Left renal pelvis (tissue), 4 donors: ENCODE measurements around the gene ZSWIM6. TPM values are rescaled to one million over a fixed set of nuclear protein-coding genes. Genes with fewer than 3 reads are reported as not detected.
A peak's percentile ranks its signal among the peaks of the same experiment; 100 is the strongest.
"Not testable (repeated sequence)": the region's sequence is repeated elsewhere in the genome, so short reads cannot be mapped to it uniquely, and the experiment has no call there.

Experiments
- DNase-seq, 4 donors: peaks; one replicate each; pipeline ENCODE4 v3.0.0-alpha.2; 2013; ENCODE audit warnings: low read depth in 4 of 4, low spot score in 3 of 4
- polyA plus RNA-seq, 4 donors: library from polyadenylated mRNA; unstranded; fragments of 120-200 nt; gene quantifications; one replicate each; pipeline ENCODE4 v1.2.1, GENCODE V29; 2013; ENCODE audit not compliant: insufficient read length in 4 of 4

The ZSWIM6 gene
- polyA plus RNA-seq, 4 donors: 17.9 to 33.0 (median 29.1) TPM

GRCh38 chr5:61402970-61403900 lies 71.2 kb downstream of the ZSWIM6 start:
- DNase-seq: no peak

GRCh38 chr5:61405511-61406295 lies 73.6 kb downstream of the ZSWIM6 start:
- no peak for DNase-seq

- DNase-seq: not testable (repeated sequence)
Measured at GRCh38 chr5:61406497-61406896, 74.4 kb downstream of the ZSWIM6 start.

GRCh38 chr5:61407706-61408270 lies 75.7 kb downstream of the ZSWIM6 start:
- no peak for DNase-seq

GRCh38 chr5:61408476-61409168 lies 76.6 kb downstream of the ZSWIM6 start:
- peak; percentile 97 to 98 (median 98) for DNase-seq

- DNase-seq: no peak
Measured at GRCh38 chr5:61409568-61409967, 77.5 kb downstream of the ZSWIM6 start.

GRCh38 chr5:61410811-61411210 lies 78.8 kb downstream of the ZSWIM6 start:
- no peak for DNase-seq

GRCh38 chr5:61412361-61412760 lies 80.3 kb downstream of the ZSWIM6 start:
- DNase-seq: no peak

- not testable (repeated sequence) for DNase-seq
Measured at GRCh38 chr5:61413205-61413604, 81.1 kb downstream of the ZSWIM6 start.

- DNase-seq: no peak
Measured at GRCh38 chr5:61414806-61415205, 82.7 kb downstream of the ZSWIM6 start.

- no peak for DNase-seq
Measured at GRCh38 chr5:61416010-61416409, 84.0 kb downstream of the ZSWIM6 start.

- DNase-seq: no peak
Measured at GRCh38 chr5:61416420-61416819, 84.4 kb downstream of the ZSWIM6 start.

- DNase-seq: no peak
Measured at GRCh38 chr5:61417340-61417739, 85.3 kb downstream of the ZSWIM6 start.

GRCh38 chr5:61417851-61418250 lies 85.8 kb downstream of the ZSWIM6 start:
- DNase-seq: no peak

- DNase-seq: no peak
Measured at GRCh38 chr5:61419106-61419505, 87.0 kb downstream of the ZSWIM6 start.

- DNase-seq: no peak
Measured at GRCh38 chr5:61420016-61420415, 88.0 kb downstream of the ZSWIM6 start.

GRCh38 chr5:61421262-61421661 lies 89.2 kb downstream of the ZSWIM6 start:
- not testable (repeated sequence) for DNase-seq

GRCh38 chr5:61423487-61424145 lies 91.6 kb downstream of the ZSWIM6 start:
- no peak for DNase-seq

- no peak for DNase-seq
Measured at GRCh38 chr5:61425918-61426317, 93.9 kb downstream of the ZSWIM6 start.

GRCh38 chr5:61429906-61430305 lies 97.8 kb downstream of the ZSWIM6 start:
- no peak for DNase-seq
